ENCODE measurements around the gene PEX14.

GRCh38 chr1:10561497-10561896 lies 86.7 kb downstream of the PEX14 start:
- TF ChIP-seq, protein P1, sequence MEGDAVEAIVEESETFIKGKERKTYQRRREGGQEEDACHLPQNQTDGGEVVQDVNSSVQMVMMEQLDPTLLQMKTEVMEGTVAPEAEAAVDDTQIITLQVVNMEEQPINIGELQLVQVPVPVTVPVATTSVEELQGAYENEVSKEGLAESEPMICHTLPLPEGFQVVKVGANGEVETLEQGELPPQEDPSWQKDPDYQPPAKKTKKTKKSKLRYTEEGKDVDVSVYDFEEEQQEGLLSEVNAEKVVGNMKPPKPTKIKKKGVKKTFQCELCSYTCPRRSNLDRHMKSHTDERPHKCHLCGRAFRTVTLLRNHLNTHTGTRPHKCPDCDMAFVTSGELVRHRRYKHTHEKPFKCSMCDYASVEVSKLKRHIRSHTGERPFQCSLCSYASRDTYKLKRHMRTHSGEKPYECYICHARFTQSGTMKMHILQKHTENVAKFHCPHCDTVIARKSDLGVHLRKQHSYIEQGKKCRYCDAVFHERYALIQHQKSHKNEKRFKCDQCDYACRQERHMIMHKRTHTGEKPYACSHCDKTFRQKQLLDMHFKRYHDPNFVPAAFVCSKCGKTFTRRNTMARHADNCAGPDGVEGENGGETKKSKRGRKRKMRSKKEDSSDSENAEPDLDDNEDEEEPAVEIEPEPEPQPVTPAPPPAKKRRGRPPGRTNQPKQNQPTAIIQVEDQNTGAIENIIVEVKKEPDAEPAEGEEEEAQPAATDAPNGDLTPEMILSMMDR (IDR thresholded peaks at IDR 0.05; ENCODE audit: extremely low read depth in 1 of 2, insufficient read depth in 1 of 2, low read depth in 1 of 2, low read length in 2 of 2), result no peak
- TF ChIP-seq POLR2AphosphoS5 (IDR thresholded peaks at IDR 0.05; ENCODE audit: insufficient read depth, low read depth, low read length) (no peak), MAX (IDR thresholded peaks at IDR 0.05; ENCODE audit: insufficient read depth, insufficient read length) (no peak), POLR2A (IDR thresholded peaks at IDR 0.05; ENCODE audit: low read depth, low read length) (no peak)

All from endothelial cell of umbilical vein (primary cell).